Left cardiac atrium (tissue), 4 donors: ENCODE measurements around the gene PKNOX1. TPM values are rescaled to one million over a fixed set of nuclear protein-coding genes. Genes with fewer than 3 reads are reported as not detected.
"Not testable (repeated sequence)": the region's sequence is repeated elsewhere in the genome, so short reads cannot be mapped to it uniquely, and the experiment has no call there.

ENCODE experiments used
- ATAC-seq, 2 donors: fragments of 200-7000 bp; cut with Tn5 transposase; one replicate each; pipeline ENCODE4 v1.9.1; 2020; ENCODE audit warnings: mild to moderate bottlenecking in 2 of 2, moderate library complexity in 2 of 2
- DNase-seq: peaks from one replicate; pipeline ENCODE4 v3.0.0-alpha.2; 2020
- intact Hi-C, 2 donors: fragments of 100-400 bp; cut with DNase I; formaldehyde crosslinking; loops; one replicate each; pipeline versions ENCODE4 v1.14.1 to v1.15.1; 2022 to 2023
- total RNA-seq, 2 donors: library from RNA; stranded (reverse); fragmentation: NEBNext Ultra II Directional; extraction: Animal tissue kit (Norgen Biotek cat#: 25700); gene quantifications; one replicate each; pipeline ENCODE4 v1.2.1, GENCODE V29; 2021
- donor health status: DM: no; HTN: yes; CAD: no.
- donor health status: DM: no; HTN: yes; CAD: no; lungs with severe emphysema.
- donor health status: DM: yes; HTN: yes; CAD: no.
- donor health status: Dilated cardiomyopathy.

The PKNOX1 gene
- total RNA-seq, 2 donors from 2014 or later, result 7.4 to 8.9 TPM

GRCh38 chr21:43004926-43005325 lies 30.6 kb downstream of the PKNOX1 start:
- intact Hi-C loops, result no loop called here
- DNase-seq, result no peak
- ATAC-seq, result no peak

GRCh38 chr21:43005635-43006034 lies 31.3 kb downstream of the PKNOX1 start:
- no peak for DNase-seq

GRCh38 chr21:43006051-43006873 lies 31.9 kb downstream of the PKNOX1 start:
- DNase-seq, result not testable (repeated sequence)

More at GRCh38 chr21:43005635-43006034, 31.3 kb downstream of the PKNOX1 start:
- no peak for ATAC-seq
- intact Hi-C loops, result no loop called here

GRCh38 chr21:43006874-43007208 lies 32.5 kb downstream of the PKNOX1 start:
- DNase-seq, result no peak
- intact Hi-C loops, result no loop called here
- no peak for ATAC-seq

More at GRCh38 chr21:43006051-43006873, 31.9 kb downstream of the PKNOX1 start:
- intact Hi-C loops, result not testable (repeated sequence)
- ATAC-seq, result peak in 1 of 2 donors; percentile 73

GRCh38 chr21:43012596-43012995 lies 38.2 kb downstream of the PKNOX1 start:
- DNase-seq, result no peak

GRCh38 chr21:43015906-43016540 lies 41.7 kb downstream of the PKNOX1 start:
- ATAC-seq, result no peak
- intact Hi-C loops, result no loop called here
- no peak for DNase-seq

More at GRCh38 chr21:43012596-43012995, 38.2 kb downstream of the PKNOX1 start:
- intact Hi-C loops, result no loop called here
- peak in 1 of 2 donors; percentile 59 for ATAC-seq

- intact Hi-C loops, result no loop called here
- ATAC-seq (no peak), DNase-seq (no peak)
Observed at GRCh38 chr21:43016728-43017127, 42.4 kb downstream of the PKNOX1 start.

GRCh38 chr21:43018519-43018918 lies 44.2 kb downstream of the PKNOX1 start:
- DNase-seq, result no peak
- peak in 1 of 2 donors; percentile 40 for ATAC-seq
- intact Hi-C loops, result no loop called here

- DNase-seq, result no peak
- intact Hi-C loops, result no loop called here
Observed at GRCh38 chr21:43020177-43020576, 45.8 kb downstream of the PKNOX1 start.

GRCh38 chr21:43020771-43021170 lies 46.4 kb downstream of the PKNOX1 start:
- ATAC-seq (no peak), DNase-seq (no peak)
- intact Hi-C loops, result no loop called here

More at GRCh38 chr21:43020177-43020576, 45.8 kb downstream of the PKNOX1 start:
- no peak for ATAC-seq

GRCh38 chr21:43021191-43021590 lies 46.8 kb downstream of the PKNOX1 start:
- intact Hi-C loops, result no loop called here
- DNase-seq (no peak), ATAC-seq (no peak)

GRCh38 chr21:43021756-43022600 lies 47.6 kb downstream of the PKNOX1 start:
- DNase-seq (no peak), ATAC-seq (no peak)
- intact Hi-C loops, result no loop called here

GRCh38 chr21:43023175-43023574 lies 48.8 kb downstream of the PKNOX1 start:
- no peak for DNase-seq
- intact Hi-C loops, result no loop called here

GRCh38 chr21:43024439-43025136 lies 50.2 kb downstream of the PKNOX1 start:
- DNase-seq (no peak), ATAC-seq (no peak)
- intact Hi-C loops, result no loop called here

More at GRCh38 chr21:43023175-43023574, 48.8 kb downstream of the PKNOX1 start:
- no peak for ATAC-seq

GRCh38 chr21:43025636-43026180 lies 51.3 kb downstream of the PKNOX1 start:
- DNase-seq (no peak), ATAC-seq (no peak)
- intact Hi-C loops, result no loop called here

- intact Hi-C loops, result no loop called here
- DNase-seq, result no peak
- ATAC-seq, result peak in 1 of 2 donors; percentile 32
Observed at GRCh38 chr21:43027846-43028731, 53.7 kb downstream of the PKNOX1 start.

GRCh38 chr21:43029785-43030184 lies 55.4 kb downstream of the PKNOX1 start:
- DNase-seq (no peak), ATAC-seq (no peak)
- intact Hi-C loops, result no loop called here

GRCh38 chr21:43031121-43031619 lies 56.8 kb downstream of the PKNOX1 start:
- ATAC-seq, result no peak
- DNase-seq, result no peak
- intact Hi-C loops, result no loop called here
